Endothelial cell (in vitro differentiated cells): Measurements from ENCODE around the gene ATAD3A. TPM values are rescaled to one million over a fixed set of nuclear protein-coding genes. Genes with fewer than 3 reads are reported as not detected.

ENCODE experiments used
- DNase-seq: peaks from one replicate; pipeline ENCODE4 v3.0.0; 2021; ENCODE audit warnings: low spot score
- H3K27ac Mint-ChIP-seq: one replicate; pipeline ENCODE4 v1.8.0; 2021; ENCODE audit warnings: mixed read lengths, inconsistent platforms; ENCODE audit not compliant: unreplicated experiment
- H3K27me3 Mint-ChIP-seq: one replicate; pipeline ENCODE4 v1.8.0; 2021; ENCODE audit warnings: mild to moderate bottlenecking, moderate library complexity, mixed read lengths, inconsistent platforms; ENCODE audit not compliant: unreplicated experiment
- H3K36me3 Mint-ChIP-seq: one replicate; pipeline ENCODE4 v1.8.0; 2021; ENCODE audit warnings: mild to moderate bottlenecking, low read depth, mixed read lengths, inconsistent platforms; ENCODE audit not compliant: unreplicated experiment
- H3K4me1 Mint-ChIP-seq: one replicate; pipeline ENCODE4 v1.8.0; 2021; ENCODE audit warnings: mild to moderate bottlenecking, mixed read lengths, inconsistent platforms; ENCODE audit not compliant: unreplicated experiment
- H3K4me3 Mint-ChIP-seq: one replicate; pipeline ENCODE4 v1.8.0; 2021; ENCODE audit warnings: mild to moderate bottlenecking, mixed read lengths, inconsistent platforms; ENCODE audit not compliant: unreplicated experiment
- H3K9me3 Mint-ChIP-seq: one replicate; pipeline ENCODE4 v1.8.0; 2021; ENCODE audit warnings: mixed read lengths, inconsistent platforms; ENCODE audit not compliant: unreplicated experiment
- total RNA-seq: library from RNA; stranded (reverse); fragmentation: NEBNext Ultra II Directional; extraction: Animal tissue kit (Norgen Biotek cat#: 25700); gene quantifications from one replicate; pipeline ENCODE4 v1.2.1, GENCODE V29; 2021; ENCODE audit not compliant: unreplicated experiment
- TF ChIP-seq, protein P1 (sequence below): fragments of 200-600 bp; sonication (generic); IDR thresholded peaks from one replicate; pipeline ENCODE4 v1.5.0; 2021; ENCODE audit warnings: antibody characterized with exemption; ENCODE audit not compliant: unreplicated experiment

ATAD3A gene
- total RNA-seq, 1 donor from 2014 or later, result 30.4 TPM

DNA sequence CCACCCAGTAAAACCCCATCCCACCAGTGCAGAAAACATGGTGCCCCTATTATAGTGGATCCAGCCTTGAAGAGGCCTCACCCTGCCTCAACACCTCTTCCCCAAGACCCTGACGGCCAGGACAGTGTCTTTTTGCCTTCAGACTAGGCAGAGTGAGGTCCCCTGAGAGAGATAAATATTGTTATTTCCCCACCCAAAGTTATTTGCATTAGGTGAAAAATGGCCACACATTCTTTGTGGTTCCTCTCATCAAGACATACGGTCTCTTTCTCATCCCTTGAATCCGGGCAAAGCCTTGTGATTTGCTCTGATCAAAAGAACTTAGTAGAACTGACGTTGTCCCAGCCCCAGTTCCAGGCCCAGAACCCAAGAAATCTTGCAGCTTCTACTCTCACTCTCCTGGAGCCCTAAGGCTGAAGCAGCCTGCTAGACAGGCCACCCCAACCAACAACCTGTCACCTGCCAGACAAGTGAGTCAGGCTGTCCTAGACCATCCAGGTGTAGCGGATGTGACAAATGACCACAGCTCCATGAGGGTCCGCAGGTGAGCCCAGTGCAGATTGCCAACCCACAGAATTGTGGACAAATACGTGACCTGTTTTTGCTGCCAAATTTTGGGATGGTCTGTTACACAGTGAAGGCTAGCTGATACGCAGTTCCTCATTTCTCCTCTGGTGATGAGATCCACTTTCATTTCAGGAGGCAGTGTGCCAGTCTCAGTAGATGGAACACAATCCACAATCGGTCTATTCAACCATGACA, 70.8 kb downstream of the ATAD3A start:
- Mint-ChIP-seq H3K27me3 (peaks cover 2% of the 10 kb centered on the region), H3K27ac (no peak overlapping the region), H3K36me3 (no peaks in the 10 kb centered on the region)

DNA sequence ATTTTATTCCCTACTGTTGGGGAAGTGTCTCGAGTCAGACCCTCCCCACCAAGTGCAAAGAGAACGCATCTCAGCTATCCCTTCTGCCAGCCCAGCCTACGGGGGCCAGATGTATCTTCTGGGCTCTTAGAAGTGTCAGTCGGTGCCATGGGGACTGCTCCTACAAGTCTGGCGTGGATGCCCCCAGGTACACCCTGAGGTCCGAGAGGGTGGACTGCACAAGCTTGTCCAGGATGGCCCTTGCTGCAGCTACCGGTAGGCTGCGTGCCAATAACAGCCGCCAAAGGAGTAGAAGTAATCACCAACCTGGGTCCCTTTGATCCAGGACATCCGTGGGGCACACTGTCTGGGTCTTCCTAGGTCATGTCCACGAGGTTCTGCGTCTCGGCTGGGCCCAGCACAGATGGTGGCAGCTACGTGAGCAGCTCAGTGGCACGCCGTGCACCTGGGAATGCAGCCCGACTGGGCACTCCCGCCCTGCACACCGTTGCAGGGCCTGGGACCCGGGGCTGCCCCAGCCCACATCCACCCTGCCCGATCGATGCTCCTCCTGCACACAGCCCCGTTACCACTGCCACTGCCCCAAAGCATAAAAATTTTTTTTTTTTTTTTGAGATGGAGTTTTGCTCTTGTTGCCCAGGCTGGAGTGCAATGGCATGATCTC, 71.5 kb downstream of the ATAD3A start:
- H3K4me1 Mint-ChIP-seq, result no peaks in the 10 kb centered on the region
- H3K36me3 Mint-ChIP-seq, result no peaks in the 10 kb centered on the region
- H3K9me3 Mint-ChIP-seq, result no peaks in the 10 kb centered on the region
- no peak for DNase-seq
- no peak overlapping the region for H3K27ac Mint-ChIP-seq
- peaks cover 2% of the 10 kb centered on the region for H3K27me3 Mint-ChIP-seq
- no peak overlapping the region for H3K4me3 Mint-ChIP-seq
- TF ChIP-seq, protein P1, sequence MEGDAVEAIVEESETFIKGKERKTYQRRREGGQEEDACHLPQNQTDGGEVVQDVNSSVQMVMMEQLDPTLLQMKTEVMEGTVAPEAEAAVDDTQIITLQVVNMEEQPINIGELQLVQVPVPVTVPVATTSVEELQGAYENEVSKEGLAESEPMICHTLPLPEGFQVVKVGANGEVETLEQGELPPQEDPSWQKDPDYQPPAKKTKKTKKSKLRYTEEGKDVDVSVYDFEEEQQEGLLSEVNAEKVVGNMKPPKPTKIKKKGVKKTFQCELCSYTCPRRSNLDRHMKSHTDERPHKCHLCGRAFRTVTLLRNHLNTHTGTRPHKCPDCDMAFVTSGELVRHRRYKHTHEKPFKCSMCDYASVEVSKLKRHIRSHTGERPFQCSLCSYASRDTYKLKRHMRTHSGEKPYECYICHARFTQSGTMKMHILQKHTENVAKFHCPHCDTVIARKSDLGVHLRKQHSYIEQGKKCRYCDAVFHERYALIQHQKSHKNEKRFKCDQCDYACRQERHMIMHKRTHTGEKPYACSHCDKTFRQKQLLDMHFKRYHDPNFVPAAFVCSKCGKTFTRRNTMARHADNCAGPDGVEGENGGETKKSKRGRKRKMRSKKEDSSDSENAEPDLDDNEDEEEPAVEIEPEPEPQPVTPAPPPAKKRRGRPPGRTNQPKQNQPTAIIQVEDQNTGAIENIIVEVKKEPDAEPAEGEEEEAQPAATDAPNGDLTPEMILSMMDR, result no peak

More for the DNA sequence above, 70.8 kb downstream of the ATAD3A start:
- Mint-ChIP-seq H3K9me3 (no peaks in the 10 kb centered on the region), H3K4me1 (no peaks in the 10 kb centered on the region), H3K4me3 (no peak overlapping the region)
- no peak for DNase-seq
- TF ChIP-seq, protein P1, result no peak

Other genes with a start within 250 kb of the ATAD3A start
- gene UBE2J2, start 238.3 kb upstream of the ATAD3A start, total RNA-seq, result 71.9 TPM
- 3.9 TPM for gene SCNN1D, start 231.7 kb upstream of the ATAD3A start, total RNA-seq
- gene ACAP3, start 204.2 kb upstream of the ATAD3A start, total RNA-seq, result 54.0 TPM
- gene PUSL1, start 203.6 kb upstream of the ATAD3A start, total RNA-seq, result 14.0 TPM
- 104 TPM for gene INTS11, start 187.5 kb upstream of the ATAD3A start, total RNA-seq
- 26.0 TPM for gene CPTP, start 187.4 kb upstream of the ATAD3A start, total RNA-seq
- gene TAS1R3, start 180.9 kb upstream of the ATAD3A start, total RNA-seq, result 1.2 TPM
- gene DVL1, start 162.7 kb upstream of the ATAD3A start, total RNA-seq, result 26.7 TPM
- 0.64 TPM for gene MXRA8, start 153.6 kb upstream of the ATAD3A start, total RNA-seq
- gene AURKAIP1, start 137.0 kb upstream of the ATAD3A start, total RNA-seq, result 128 TPM
- 266 TPM for gene CCNL2, start 112.8 kb upstream of the ATAD3A start, total RNA-seq
- 95.0 TPM for gene MRPL20, start 104.9 kb upstream of the ATAD3A start, total RNA-seq
- gene ANKRD65, start 90.9 kb upstream of the ATAD3A start, total RNA-seq, result 0.31 TPM
- 34.2 TPM for gene VWA1, start 76.5 kb upstream of the ATAD3A start, total RNA-seq
- 2.9 TPM for gene ATAD3C, start 62.5 kb upstream of the ATAD3A start, total RNA-seq
- gene ATAD3B, start 40.4 kb upstream of the ATAD3A start, total RNA-seq, result 27.2 TPM
- 6.6 TPM for gene TMEM240, start 28.5 kb downstream of the ATAD3A start, total RNA-seq
- 114 TPM for gene SSU72, start 62.7 kb downstream of the ATAD3A start, total RNA-seq
- 11.6 TPM for gene FNDC10, start 88.0 kb downstream of the ATAD3A start, total RNA-seq
- gene MIB2, start 103.3 kb downstream of the ATAD3A start, total RNA-seq, result 84.4 TPM
- 26.7 TPM for gene MMP23B, start 120.0 kb downstream of the ATAD3A start, total RNA-seq
- gene CDK11B, start 146.8 kb downstream of the ATAD3A start, total RNA-seq, result 71.0 TPM
- gene SLC35E2B, start 180.6 kb downstream of the ATAD3A start, total RNA-seq, result 140 TPM
- gene CDK11A, start 212.2 kb downstream of the ATAD3A start, total RNA-seq, result 109 TPM